ENCODE results near the gene RRAS2.

DNA sequence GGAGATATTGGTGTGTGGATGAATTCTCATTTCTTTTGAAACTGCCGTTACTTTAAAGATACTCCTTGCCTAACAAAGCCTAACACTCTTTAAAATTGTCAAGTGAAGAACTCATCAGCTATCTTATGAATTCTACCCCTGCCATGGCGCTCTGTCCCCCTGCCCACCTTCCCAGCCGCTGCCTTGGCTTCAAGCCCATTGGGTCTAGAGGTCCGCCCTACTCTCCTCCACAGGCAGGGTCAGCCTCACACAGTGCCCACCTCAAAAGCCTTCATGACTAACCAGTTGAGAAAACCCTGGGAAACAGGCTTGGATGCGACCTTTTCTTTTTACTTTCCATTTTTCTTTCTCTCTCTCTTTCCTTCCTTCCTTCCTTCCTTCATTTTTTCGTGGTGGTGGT is 128.6 kb downstream of the RRAS2 start:
- TF ChIP-seq, protein P1, sequence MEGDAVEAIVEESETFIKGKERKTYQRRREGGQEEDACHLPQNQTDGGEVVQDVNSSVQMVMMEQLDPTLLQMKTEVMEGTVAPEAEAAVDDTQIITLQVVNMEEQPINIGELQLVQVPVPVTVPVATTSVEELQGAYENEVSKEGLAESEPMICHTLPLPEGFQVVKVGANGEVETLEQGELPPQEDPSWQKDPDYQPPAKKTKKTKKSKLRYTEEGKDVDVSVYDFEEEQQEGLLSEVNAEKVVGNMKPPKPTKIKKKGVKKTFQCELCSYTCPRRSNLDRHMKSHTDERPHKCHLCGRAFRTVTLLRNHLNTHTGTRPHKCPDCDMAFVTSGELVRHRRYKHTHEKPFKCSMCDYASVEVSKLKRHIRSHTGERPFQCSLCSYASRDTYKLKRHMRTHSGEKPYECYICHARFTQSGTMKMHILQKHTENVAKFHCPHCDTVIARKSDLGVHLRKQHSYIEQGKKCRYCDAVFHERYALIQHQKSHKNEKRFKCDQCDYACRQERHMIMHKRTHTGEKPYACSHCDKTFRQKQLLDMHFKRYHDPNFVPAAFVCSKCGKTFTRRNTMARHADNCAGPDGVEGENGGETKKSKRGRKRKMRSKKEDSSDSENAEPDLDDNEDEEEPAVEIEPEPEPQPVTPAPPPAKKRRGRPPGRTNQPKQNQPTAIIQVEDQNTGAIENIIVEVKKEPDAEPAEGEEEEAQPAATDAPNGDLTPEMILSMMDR (IDR thresholded peaks at IDR 0.05; ENCODE audit: insufficient read depth, low read depth, low read length): no peak
- TF ChIP-seq EZH2 (IDR thresholded peaks at IDR 0.05; ENCODE audit: insufficient read depth, low read length): no peak

Data from astrocyte (in vitro differentiated cells and primary cell).